Measurements from ENCODE around the gene TIMP2.
"Not testable (repeated sequence)": the region's sequence is repeated elsewhere in the genome, so short reads cannot be mapped to it uniquely, and the experiment has no call there.

The TIMP2 gene

GRCh38 chr17:78953356-78954350 lies 28.5 kb upstream of the TIMP2 start:
- no peak for DNase-seq

GRCh38 chr17:78952706-78953105 lies 27.5 kb upstream of the TIMP2 start:
- no peak for DNase-seq

- DNase-seq: no peak
Observed at GRCh38 chr17:78951967-78952551, 26.9 kb upstream of the TIMP2 start.

GRCh38 chr17:78950870-78951269 lies 25.7 kb upstream of the TIMP2 start:
- DNase-seq: no peak

DNA sequence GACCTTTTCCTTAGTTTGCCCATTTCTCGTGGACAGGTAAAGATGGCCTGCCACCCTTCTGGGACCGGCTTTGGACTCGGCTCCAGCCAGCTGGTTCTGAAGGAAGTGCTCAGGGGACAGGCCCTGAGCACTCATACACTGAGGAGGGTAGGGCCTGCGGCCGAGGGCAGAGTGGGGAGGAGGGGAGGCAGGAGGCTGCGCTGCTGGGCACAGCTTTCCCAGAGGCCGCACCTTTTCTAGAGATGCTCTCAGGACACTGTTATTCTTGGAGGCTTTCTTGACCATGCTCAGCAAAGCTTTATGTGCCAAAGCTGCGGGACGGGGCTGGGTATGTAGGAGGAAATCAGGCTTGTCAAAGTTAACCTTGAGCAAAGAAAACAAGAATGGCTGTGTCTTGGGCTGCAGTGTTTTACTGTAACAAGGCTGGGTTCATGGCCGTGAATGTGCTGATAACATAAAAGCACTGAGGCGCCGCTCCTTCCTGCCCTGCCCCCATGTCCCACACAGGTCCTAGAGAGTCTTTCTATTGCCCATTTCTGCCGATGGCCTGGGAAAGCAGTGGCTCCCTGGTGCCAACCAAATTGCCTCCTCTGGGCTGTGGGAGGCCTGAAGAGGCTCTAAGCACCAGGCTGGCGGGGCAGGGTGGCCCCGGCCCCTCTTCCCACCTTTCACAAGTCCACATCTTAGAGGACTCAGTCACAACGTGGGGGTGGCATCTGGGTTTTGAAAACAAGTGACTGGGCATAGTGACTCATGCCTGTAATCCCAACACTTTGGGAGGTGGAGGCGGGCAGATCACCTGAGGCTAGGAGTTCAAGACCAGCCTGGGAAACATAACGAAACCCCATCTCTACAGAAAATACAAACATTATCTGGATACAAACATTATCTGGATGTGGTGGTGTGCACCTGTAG lies 22.3 kb upstream of the TIMP2 start:
- DNase-seq: no peak

DNA sequence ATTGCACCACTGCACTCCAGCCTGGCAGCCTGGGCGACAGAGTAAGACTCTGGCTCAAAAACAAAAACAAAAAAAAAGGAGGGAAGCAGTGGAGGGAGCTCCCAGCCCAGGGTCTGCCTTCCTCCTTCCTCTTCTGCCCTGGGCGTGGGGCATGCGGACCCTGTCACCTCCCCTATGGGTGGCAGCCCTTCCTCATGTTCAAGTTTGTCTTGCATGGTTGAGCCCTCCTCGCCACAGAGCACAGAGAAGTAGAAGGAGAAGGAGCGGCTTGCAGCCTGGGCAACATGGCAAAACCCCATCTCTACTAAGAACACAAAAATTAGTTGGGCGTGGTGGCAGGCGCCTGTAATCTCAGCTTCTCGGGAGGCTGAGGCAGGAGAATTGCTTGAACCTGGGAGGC lies 21.4 kb upstream of the TIMP2 start:
- DNase-seq: no peak

DNA sequence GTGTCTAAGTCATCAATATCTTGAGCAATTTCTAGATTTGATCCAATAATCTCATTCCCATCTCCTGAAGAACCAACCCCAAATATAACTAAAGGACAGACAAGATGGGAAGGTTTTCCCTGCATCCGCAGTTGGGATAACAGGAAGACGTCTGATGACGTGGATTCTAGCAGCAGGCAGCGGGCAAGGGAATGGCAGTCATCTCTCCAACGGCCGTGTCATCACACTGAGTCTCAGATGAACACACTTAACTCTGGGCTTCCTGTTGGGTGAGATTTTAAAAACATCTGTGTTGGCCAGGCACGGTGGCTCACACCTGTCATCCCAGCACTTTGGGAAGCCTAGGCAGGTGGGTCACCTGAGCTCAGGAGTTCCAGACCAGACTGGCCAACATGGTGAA lies 20.9 kb upstream of the TIMP2 start:
- DNase-seq: no peak

DNA sequence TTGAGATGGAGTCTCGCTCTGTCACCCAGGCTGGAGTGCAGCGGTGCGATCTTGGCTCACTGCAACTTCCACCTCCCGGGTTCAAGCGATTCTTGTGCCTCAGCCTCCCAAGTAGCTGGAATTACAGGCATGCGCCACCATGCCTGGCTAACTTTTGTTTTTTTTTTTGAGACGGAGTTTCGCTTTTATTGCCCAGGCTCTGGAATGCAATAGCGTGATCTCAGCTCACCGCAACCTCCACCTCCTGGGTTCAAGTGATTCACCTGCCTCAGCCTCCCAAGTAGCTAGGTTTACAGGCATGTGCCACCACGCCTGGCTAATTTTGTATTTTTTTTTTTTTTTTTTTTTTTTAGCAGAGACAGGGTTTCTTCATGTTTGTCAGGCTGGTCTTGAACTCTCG lies 20.3 kb upstream of the TIMP2 start:
- DNase-seq: not testable (repeated sequence)

GRCh38 chr17:78944956-78945355 lies 19.8 kb upstream of the TIMP2 start:
- DNase-seq: no peak

GRCh38 chr17:78944026-78944425 lies 18.8 kb upstream of the TIMP2 start:
- no peak for DNase-seq

DNA sequence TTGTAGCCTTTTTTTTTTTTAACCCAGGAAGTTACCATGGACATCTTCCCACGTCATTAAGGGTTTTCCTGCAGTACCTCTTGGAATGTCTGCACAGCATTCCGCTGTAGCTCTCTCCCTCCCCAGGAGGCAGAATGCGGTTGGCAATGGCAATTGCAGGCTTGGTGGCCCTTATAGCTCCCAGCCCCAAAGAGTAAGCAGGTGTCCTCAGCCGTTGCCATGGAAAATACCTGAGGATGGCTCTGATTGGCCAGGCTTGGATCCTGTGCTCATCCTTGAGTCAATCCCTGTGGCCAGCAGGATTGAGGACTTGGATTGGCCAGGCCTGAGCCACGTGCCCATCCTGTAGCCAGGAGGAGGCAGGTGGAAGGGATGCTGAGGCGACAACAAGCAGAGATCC lies 15.5 kb upstream of the TIMP2 start:
- DNase-seq: no peak

GRCh38 chr17:78940258-78940657 lies 15.1 kb upstream of the TIMP2 start:
- no peak for DNase-seq

DNA sequence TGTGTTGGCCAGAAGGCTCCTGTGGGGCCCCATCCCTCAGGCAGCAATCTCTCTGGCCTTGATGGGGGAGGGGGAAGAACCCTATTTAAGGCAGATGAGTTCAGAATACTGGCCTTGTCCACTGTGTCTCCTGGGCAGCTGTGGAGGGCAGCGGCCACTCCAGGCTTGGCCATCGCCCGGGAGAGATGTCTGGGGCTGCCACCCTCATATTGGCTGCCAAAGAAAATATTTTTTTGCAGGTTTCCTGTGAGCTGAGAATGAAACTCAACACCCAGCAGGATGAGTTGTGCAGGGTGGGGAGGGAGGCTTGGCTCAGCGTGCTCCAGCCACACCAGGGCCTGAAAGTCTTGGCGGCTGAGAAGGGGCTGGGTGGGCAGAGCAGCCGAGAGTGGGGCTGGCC lies 14.4 kb upstream of the TIMP2 start:
- DNase-seq: no peak

DNA sequence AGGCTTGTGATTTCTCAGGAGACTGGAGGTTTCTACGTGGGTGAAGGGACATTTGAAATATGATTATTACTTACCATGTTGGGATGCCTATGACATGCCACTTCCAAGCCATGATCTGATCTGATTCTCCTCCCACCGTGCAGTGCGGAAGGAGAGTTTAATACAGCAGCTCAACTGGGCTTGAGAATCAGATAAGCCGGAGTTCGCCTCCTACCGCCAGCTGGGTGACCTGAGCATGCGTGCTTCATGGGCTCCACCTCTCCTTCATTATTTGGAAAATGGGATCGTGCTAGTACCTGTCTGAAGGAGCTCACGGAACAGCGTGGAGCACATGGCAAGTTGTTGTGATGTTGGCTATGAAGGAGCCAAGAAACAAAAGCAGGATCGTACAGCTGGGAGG lies 12.4 kb upstream of the TIMP2 start:
- DNase-seq: no peak

DNA sequence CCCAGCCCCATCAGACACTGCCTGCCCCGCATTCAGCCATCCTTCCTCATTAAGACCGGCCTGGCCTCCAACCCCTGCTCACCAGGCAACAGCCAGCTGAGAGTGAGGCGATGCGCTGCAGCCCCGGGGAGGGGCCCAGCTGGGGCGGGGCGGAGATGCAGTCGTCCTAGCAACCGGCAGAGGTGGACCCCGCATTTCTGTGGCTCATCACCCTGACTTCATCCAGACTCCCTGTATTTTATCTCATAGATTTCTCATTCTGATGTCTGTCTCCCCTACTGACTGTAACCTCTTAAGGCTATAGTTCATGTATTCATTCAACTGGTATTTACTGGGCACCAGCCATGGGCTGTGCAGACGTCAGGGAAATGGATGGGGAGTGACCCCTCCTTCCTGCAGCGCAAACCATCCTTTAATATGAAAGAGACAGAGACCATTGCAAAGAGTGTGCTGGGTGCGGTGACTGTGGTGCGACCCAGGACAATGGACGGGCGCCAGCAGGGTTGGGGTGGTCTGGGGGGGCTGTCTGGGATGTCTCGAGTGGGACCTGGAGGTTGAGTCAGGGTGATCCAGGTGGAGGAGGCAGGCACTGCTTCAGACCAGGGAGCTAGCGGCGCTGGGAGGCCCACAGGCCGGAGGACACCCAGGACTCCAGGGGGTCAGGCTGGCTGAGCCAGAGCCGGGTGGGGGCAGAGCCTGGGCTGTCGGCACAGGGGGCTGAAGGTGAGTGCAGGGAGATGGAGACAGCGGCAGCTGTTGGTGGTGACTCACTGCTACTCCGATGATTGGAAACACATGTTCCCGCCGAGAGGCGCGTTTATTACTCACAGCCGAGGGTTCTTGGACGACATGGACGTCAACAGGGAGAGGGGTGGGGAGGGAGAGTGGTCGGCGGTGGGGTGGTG lies 10.5 kb upstream of the TIMP2 start:
- DNase-seq: no peak

DNA sequence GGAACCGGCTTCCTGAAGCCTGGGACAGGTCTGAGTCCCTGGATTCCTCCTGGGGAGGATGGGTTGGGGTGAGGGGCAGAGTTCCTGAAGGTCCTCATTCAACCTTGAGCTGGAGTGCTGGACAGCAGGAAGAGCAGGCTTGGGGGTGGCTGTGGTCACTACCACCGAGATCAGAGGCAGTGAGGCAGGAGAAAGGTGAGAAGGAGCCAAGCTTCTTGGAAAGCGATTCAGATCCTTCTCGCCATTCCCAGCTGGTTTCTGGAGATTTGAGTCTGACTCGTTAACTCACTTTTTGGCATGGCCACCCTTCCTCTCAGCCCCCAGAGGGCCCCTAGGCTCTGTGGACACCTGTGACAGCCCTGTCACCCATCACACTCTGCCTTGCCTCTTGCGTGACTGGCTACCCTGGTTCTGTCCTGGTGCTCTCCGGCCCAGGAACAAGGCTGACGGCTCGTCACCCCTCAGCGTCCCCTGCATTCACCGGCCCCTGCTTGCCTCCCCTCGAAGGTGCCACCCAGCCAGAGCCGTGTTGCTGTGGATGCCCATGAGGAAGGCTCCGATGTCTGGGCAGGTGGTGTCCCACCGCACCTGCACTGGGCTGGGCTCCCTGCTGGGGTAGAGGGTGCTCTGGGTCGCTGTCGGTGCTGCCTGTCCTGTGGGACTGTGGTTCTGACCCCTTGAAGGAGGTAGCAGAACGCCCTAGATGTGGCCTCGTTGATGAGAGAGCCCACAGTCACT lies 9.7 kb upstream of the TIMP2 start:
- DNase-seq: no peak

- no peak for DNase-seq
Observed at GRCh38 chr17:78933959-78934568, 8.9 kb upstream of the TIMP2 start.

- peak; percentile 50 for DNase-seq
Observed at GRCh38 chr17:78933025-78933958, 8.1 kb upstream of the TIMP2 start.

GRCh38 chr17:78929908-78930775 lies 5.0 kb upstream of the TIMP2 start:
- no peak for DNase-seq
